Lower leg skin (tissue), 3 donors: ENCODE results near the gene POU5F1.

Experiments used
- CTCF ChIP-seq, 3 donors: fragments of 450-650 bp; IDR thresholded peaks; one replicate each; pipeline ENCODE4 v1.5.1; 2016; ENCODE audit warnings: antibody characterized with exemption in 3 of 3, mild to moderate bottlenecking in 3 of 3, moderate library complexity in 2 of 3
- POLR2A ChIP-seq, 2 donors: fragments of 450-650 bp; IDR thresholded peaks; one replicate each; pipeline ENCODE4 v1.6.1; 2016 to 2017; ENCODE audit warnings: antibody characterized with exemption in 2 of 2, mild to moderate bottlenecking in 1 of 2, moderate library complexity in 1 of 2

GRCh38 chr6:31171931-31172905 lies 1.7 kb upstream of the POU5F1 start:
- TF ChIP-seq POLR2A (IDR thresholded peaks at IDR 0.05) (no peak), CTCF (IDR thresholded peaks at IDR 0.05) (no peak)
